Breast epithelium (tissue), 4 donors: ENCODE results near the gene WNT6. TPM values are rescaled to one million over a fixed set of nuclear protein-coding genes. Genes with fewer than 3 reads are reported as not detected.

ENCODE experiments used
- DNase-seq, 2 donors: peaks; one replicate each; pipeline ENCODE4 v3.0.0-alpha.2; 2019; ENCODE audit warnings: low spot score in 2 of 2
- H3K27ac ChIP-seq, 2 donors: fragments of 200-600 bp; sonication (generic) in 1 of 2; one replicate each; pipeline ENCODE4 v1.5.1; 2016 to 2019; ENCODE audit warnings: mild to moderate bottlenecking in 1 of 2
- H3K27me3 ChIP-seq, 2 donors: fragments of 200-600 bp; sonication (generic) in 1 of 2; one replicate each; pipeline versions ENCODE4 v1.5.1 to v1.6.0; 2017 to 2019; ENCODE audit warnings: control low read depth in 1 of 2, mild to moderate bottlenecking in 1 of 2
- H3K36me3 ChIP-seq: fragments of 200-600 bp; one replicate; pipeline ENCODE4 v1.5.1; 2019
- H3K4me1 ChIP-seq, 2 donors: fragments of 200-600 bp; sonication (generic); one replicate each; pipeline ENCODE4 v1.5.1; 2016 to 2019; ENCODE audit warnings: control low read depth in 1 of 2
- H3K4me3 ChIP-seq, 3 donors: fragments of 200-600 bp; sonication (generic); 1 replicate in 2 of 3; 2 replicates in 1 of 3; pipeline ENCODE4 v1.5.1; 2016 to 2019; ENCODE audit warnings: mild to moderate bottlenecking in 3 of 3, moderate library complexity in 2 of 3
- H3K9me3 ChIP-seq, 2 donors: fragments of 200-600 bp; sonication (generic) in 1 of 2; one replicate each; pipeline ENCODE4 v1.5.1; 2016 to 2019; ENCODE audit warnings: control low read depth in 1 of 2
- CTCF ChIP-seq, 3 donors: fragments of 450-650 bp; IDR thresholded peaks; one replicate each; pipeline ENCODE4 v1.5.1; 2016 to 2017; ENCODE audit warnings: antibody characterized with exemption in 3 of 3, mild to moderate bottlenecking in 3 of 3, moderate library complexity in 3 of 3
- POLR2A ChIP-seq: fragments of 450-650 bp; IDR thresholded peaks from one replicate; pipeline ENCODE4 v1.6.1; 2016; ENCODE audit warnings: antibody characterized with exemption, mild to moderate bottlenecking, moderate library complexity
- POLR2AphosphoS5 ChIP-seq, 3 donors: sonication (generic); formaldehyde crosslinking; IDR thresholded peaks; one replicate each; pipeline ENCODE4 v1.6.1; 2017; ENCODE audit warnings: antibody characterized with exemption in 3 of 3
- intact Hi-C: fragments of 100-400 bp; cut with DNase I; formaldehyde crosslinking; loops from one replicate; pipeline ENCODE4 v1.15.1; 2023; ENCODE audit warnings: low total_unique reads
- total RNA-seq, 3 donors: library from RNA; depleted of rRNA; stranded (reverse); fragments of >200 nt; gene quantifications; one replicate each; pipeline ENCODE4 v1.1.0, GENCODE V29; 2016

Gene WNT6
- total RNA-seq, 3 donors from 2014 or later: 0.48 to 3.3 (median 1.3) TPM

GRCh38 chr2:218819093-218819492 is 40.5 kb upstream of the WNT6 start:
- no peak for DNase-seq
- TF ChIP-seq POLR2AphosphoS5 (IDR thresholded peaks at IDR 0.05) (no peak), CTCF (IDR thresholded peaks at IDR 0.05) (no peak), POLR2A (no peak)
- Histone ChIP-seq H3K9me3 (no peaks in the 10 kb centered on the region), H3K4me1 (no peaks in the 10 kb centered on the region), H3K36me3 (peaks cover 14% of the 10 kb centered on the region), H3K27me3 (no peaks in the 10 kb centered on the region), H3K4me3 (no peak overlapping the region), H3K27ac (no peak overlapping the region)
- intact Hi-C loops: no loop called here

GRCh38 chr2:218820746-218821369 is 38.7 kb upstream of the WNT6 start:
- intact Hi-C loops: no loop called here
- no peak for DNase-seq
- no peak for TF ChIP-seq POLR2AphosphoS5 (IDR thresholded peaks at IDR 0.05)
- no peaks in the 10 kb centered on the region for H3K4me1 ChIP-seq
- no peak overlapping the region for H3K27ac ChIP-seq
- no peaks in the 10 kb centered on the region for H3K36me3 ChIP-seq
- H3K27me3 ChIP-seq: no peaks in the 10 kb centered on the region
- H3K9me3 ChIP-seq: no peaks in the 10 kb centered on the region
- no peak overlapping the region for H3K4me3 ChIP-seq

DNA sequence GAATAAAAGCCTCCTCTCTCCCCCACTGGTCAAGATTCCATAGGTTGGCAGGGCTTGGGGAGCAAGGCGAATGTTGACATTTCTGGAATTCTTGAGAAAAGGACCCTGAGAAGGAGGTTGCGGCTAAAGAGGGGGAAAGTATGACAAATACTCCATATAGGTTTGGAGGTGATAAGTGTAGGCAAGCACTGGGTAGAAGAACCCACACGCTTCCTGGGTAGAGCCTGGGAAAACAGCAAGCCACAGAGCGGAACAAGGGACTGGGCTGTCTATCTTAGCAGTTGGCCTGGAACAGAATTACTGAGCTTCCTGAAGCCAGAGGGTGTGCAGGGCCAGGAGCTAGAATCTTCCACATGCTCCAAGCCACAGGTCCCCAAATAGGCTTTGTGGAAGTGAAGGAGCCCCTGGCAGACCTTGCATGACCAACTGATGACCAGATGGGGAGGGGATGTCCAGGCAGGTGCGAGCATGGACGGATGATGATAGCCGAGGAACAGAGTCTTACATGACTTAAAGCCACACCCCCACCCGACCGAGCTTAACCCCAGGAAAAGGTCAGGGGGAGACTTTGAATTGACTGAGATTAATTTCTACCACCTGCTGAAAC is 37.9 kb upstream of the WNT6 start:
- no peaks in the 10 kb centered on the region for H3K36me3 ChIP-seq
- DNase-seq: no peak
- H3K9me3 ChIP-seq: no peaks in the 10 kb centered on the region
- no peaks in the 10 kb centered on the region for H3K4me1 ChIP-seq
- TF ChIP-seq POLR2A (no peak), POLR2AphosphoS5 (IDR thresholded peaks at IDR 0.05) (no peak), CTCF (IDR thresholded peaks at IDR 0.05) (no peak)
- intact Hi-C loops: no loop called here
- H3K27ac ChIP-seq: no peak overlapping the region
- no peaks in the 10 kb centered on the region for H3K27me3 ChIP-seq
- H3K4me3 ChIP-seq: no peak overlapping the region

GRCh38 chr2:218822622-218823021 is 37.0 kb upstream of the WNT6 start:
- no peak for DNase-seq
- TF ChIP-seq POLR2A: no peak
- Histone ChIP-seq H3K36me3 (no peaks in the 10 kb centered on the region), H3K4me3 (no peak overlapping the region), H3K4me1 (no peaks in the 10 kb centered on the region), H3K27me3 (no peaks in the 10 kb centered on the region), H3K27ac (no peak overlapping the region), H3K9me3 (no peaks in the 10 kb centered on the region)
- intact Hi-C loops: no loop called here

DNA sequence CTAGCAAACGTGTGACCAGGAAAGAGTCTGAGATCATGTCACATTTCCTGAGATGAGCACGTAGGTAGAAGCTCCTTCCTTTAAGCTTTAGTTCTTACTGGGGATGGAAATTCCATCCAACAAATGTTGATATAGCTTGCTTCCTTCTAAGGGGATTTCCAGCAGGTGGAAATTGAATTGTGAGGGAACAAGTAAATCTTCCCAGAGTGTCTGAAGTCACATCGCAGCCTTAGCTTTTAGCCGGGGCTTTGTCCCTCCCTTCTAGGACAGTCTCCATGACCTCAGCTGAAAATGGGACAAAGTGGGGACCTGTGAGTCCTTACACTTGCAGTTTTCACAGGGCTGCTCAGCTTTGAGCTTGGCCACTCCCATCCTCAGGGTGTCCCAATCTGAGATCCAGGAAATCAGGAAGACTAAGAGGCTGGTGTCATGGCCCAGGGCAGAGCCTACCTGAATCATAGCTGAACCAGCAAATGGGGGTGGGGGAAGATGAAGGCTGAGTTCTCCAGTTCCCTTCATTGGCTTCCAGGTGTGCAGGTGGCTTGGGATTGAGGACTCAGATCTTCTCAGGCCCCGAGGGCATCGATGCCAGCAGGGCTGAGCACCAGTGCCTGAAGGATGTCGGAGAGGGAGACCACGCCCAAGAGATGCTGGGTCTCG is 36.3 kb upstream of the WNT6 start:
- TF ChIP-seq CTCF (IDR thresholded peaks at IDR 0.05): no peak
- TF ChIP-seq POLR2A: no peak
- TF ChIP-seq POLR2AphosphoS5 (IDR thresholded peaks at IDR 0.05): no peak
- intact Hi-C loops: no loop called here
- no peak for DNase-seq

DNA sequence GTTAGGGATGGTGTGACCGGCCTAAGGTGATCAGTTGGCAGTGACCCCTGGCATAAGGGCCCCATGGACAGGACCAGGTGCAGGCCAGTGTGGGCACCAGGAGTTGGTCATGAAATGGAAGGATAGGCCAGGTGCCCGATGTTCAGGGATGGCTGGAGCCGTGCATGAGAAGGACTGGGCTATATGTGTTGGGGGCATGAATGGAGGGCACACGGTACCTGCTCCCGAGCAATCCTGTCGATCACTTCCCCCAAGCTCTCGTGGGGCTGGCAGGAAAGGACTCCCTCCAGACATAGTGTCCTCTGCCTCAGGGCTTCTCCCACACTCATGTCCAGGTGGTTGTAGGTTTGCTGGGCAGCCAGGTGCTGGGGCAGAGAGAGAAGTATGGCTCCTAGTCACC is 35.6 kb upstream of the WNT6 start:
- no peaks in the 10 kb centered on the region for H3K4me1 ChIP-seq
- no peak overlapping the region for H3K4me3 ChIP-seq
- intact Hi-C loops: no loop called here
- no peaks in the 10 kb centered on the region for H3K27me3 ChIP-seq
- TF ChIP-seq POLR2A (no peak), CTCF (IDR thresholded peaks at IDR 0.05) (no peak), POLR2AphosphoS5 (IDR thresholded peaks at IDR 0.05) (no peak)
- no peaks in the 10 kb centered on the region for H3K36me3 ChIP-seq
- H3K9me3 ChIP-seq: no peaks in the 10 kb centered on the region
- no peak overlapping the region for H3K27ac ChIP-seq
- no peak for DNase-seq

More for the DNA sequence above, 36.3 kb upstream of the WNT6 start:
- no peaks in the 10 kb centered on the region for H3K36me3 ChIP-seq
- no peaks in the 10 kb centered on the region for H3K4me1 ChIP-seq
- no peak overlapping the region for H3K4me3 ChIP-seq
- H3K27me3 ChIP-seq: no peaks in the 10 kb centered on the region
- H3K27ac ChIP-seq: no peak overlapping the region
- H3K9me3 ChIP-seq: no peaks in the 10 kb centered on the region
